ENCODE results near the gene AQP3.

GRCh38 chr9:33407061-33407460 is 40.3 kb downstream of the AQP3 start:
- TF ChIP-seq CEBPB (IDR thresholded peaks at IDR 0.05) = no peak
- TF ChIP-seq CTCF (IDR thresholded peaks at IDR 0.05) = no peak
- TF ChIP-seq RAD21 (conservative IDR thresholded peaks at IDR 0.05 in 1 of 2, IDR thresholded peaks at IDR 0.05 in 1 of 2) = no peak
- no peak for TF ChIP-seq ELK1 (IDR thresholded peaks at IDR 0.05; ENCODE audit: low read depth, low read length)
- no peak for TF ChIP-seq POLR2AphosphoS2 (conservative IDR thresholded peaks at IDR 0.05; ENCODE audit: low read length)

All from A549 (cell line).